ENCODE measurements around the gene NUDT10. TPM values are rescaled to one million over a fixed set of nuclear protein-coding genes. Genes with fewer than 3 reads are reported as not detected.
"Not testable (repeated sequence)": the region's sequence is repeated elsewhere in the genome, so short reads cannot be mapped to it uniquely, and the experiment has no call there.

Gene NUDT10
- 1.3 TPM for total RNA-seq
- polyA plus RNA-seq (ENCODE audit: insufficient read depth in 1 of 8, insufficient read length in 8 of 8, low replicate concordance in 1 of 8), result 1 to 10 TPM; 1.0 to 2.3 (median 1.4) TPM
- long read RNA-seq, donor 1, partial matches to known transcripts, result 0 of 2 reads
- long read RNA-seq, donor 1, other reads (novel, unspliced or antisense), result 0 of 2 reads
- long read RNA-seq, donor 2, result 0 reads
- long read RNA-seq, donor 3, partial matches to known transcripts, result 0 of 1 reads
- long read RNA-seq, donor 3, other reads (novel, unspliced or antisense), result 0 of 1 reads
- long read RNA-seq, donor 4, partial matches to known transcripts, result 0 of 1 reads
- long read RNA-seq, donor 4, other reads (novel, unspliced or antisense), result 0 of 1 reads
- long read RNA-seq, donor 5, partial matches to known transcripts, result 0 of 2 reads
- long read RNA-seq, donor 5, other reads (novel, unspliced or antisense), result 0 of 2 reads
- long read RNA-seq, donor 6, result 0 reads
- long read RNA-seq, donor 7, partial matches to known transcripts, result 0 of 1 reads
- long read RNA-seq, donor 7, other reads (novel, unspliced or antisense), result 0 of 1 reads
- long read RNA-seq, donor 8, result 0 reads
- long read RNA-seq, donor 9, partial matches to known transcripts, result 0 of 1 reads
- long read RNA-seq, donor 9, other reads (novel, unspliced or antisense), result 0 of 1 reads
- long read RNA-seq, donor 10, partial matches to known transcripts, result 0 of 1 reads
- long read RNA-seq, donor 10, other reads (novel, unspliced or antisense), result 0 of 1 reads
- long read RNA-seq, donor 11, partial matches to known transcripts, result 0 of 2 reads
- long read RNA-seq, donor 11, other reads (novel, unspliced or antisense), result 0 of 2 reads

GRCh38 chrX:51332188-51332942, at the start of gene NUDT10:
TSS of gene NUDT10 (plus strand) at chrX:51332822. CDS start at chrX:51332966, 144 bp downstream.
- H3K27ac ChIP-seq (ENCODE audit: low read length), result no peak within 1 kb of the TSS
- 26% methylated on average over 65 of the region's 68 CpGs for WGBS (ENCODE audit: insufficient coverage)
- H3K4me3 ChIP-seq (ENCODE audit: low read length), result peak within 1 kb of the TSS; percentile 44
- H3K4me1 ChIP-seq (ENCODE audit: control insufficient read depth, insufficient read depth, low read length), result no peaks in the 10 kb centered on the region
- H3K9me3 ChIP-seq (replicated peaks; ENCODE audit: control insufficient read depth, low read depth, low read length), result no peaks in the 10 kb centered on the region
- no peaks in the 10 kb centered on the region for H3K36me3 ChIP-seq (ENCODE audit: control insufficient read depth, insufficient read depth, low read length)
- DNase-seq, result peak; percentile 74
- peaks cover 19% of the 10 kb centered on the region for H3K27me3 ChIP-seq (ENCODE audit: control insufficient read depth, insufficient read depth, low read length)

GRCh38 chrX:51292421-51292820, 40.2 kb upstream of the NUDT10 start:
- H3K4me3 ChIP-seq (ENCODE audit: low read length), result no peak overlapping the region
- no peak overlapping the region for H3K27ac ChIP-seq (ENCODE audit: low read length)
- H3K36me3 ChIP-seq (ENCODE audit: control insufficient read depth, insufficient read depth, low read length), result no peaks in the 10 kb centered on the region
- WGBS (ENCODE audit: insufficient coverage), result no CpG with 5 or more reads among the region's 3 CpGs
- no peaks in the 10 kb centered on the region for H3K27me3 ChIP-seq (ENCODE audit: control insufficient read depth, insufficient read depth, low read length)
- H3K9me3 ChIP-seq (replicated peaks; ENCODE audit: control insufficient read depth, low read depth, low read length), result no peaks in the 10 kb centered on the region
- H3K4me1 ChIP-seq (ENCODE audit: control insufficient read depth, insufficient read depth, low read length), result no peaks in the 10 kb centered on the region
- DNase-seq, result peak; percentile 34

GRCh38 chrX:51296138-51296537, 36.5 kb upstream of the NUDT10 start:
- no peak for DNase-seq
- peaks cover 13% of the 10 kb centered on the region for H3K27me3 ChIP-seq (ENCODE audit: control insufficient read depth, insufficient read depth, low read length)
- WGBS (ENCODE audit: insufficient coverage), result no CpG with 5 or more reads among the region's 2 CpGs

GRCh38 chrX:51316271-51316670, 16.4 kb upstream of the NUDT10 start:
- Histone ChIP-seq H3K27me3 (ENCODE audit: control insufficient read depth, insufficient read depth, low read length) (peaks cover 5% of the 10 kb centered on the region), H3K36me3 (ENCODE audit: control insufficient read depth, insufficient read depth, low read length) (no peaks in the 10 kb centered on the region), H3K4me3 (ENCODE audit: low read length) (no peak overlapping the region), H3K27ac (ENCODE audit: low read length) (no peak overlapping the region), H3K4me1 (ENCODE audit: control insufficient read depth, insufficient read depth, low read length) (no peaks in the 10 kb centered on the region), H3K9me3 (replicated peaks; ENCODE audit: control insufficient read depth, low read depth, low read length) (no peaks in the 10 kb centered on the region)
- DNase-seq, result no peak
- no CpG with 5 or more reads among the region's 1 CpG for WGBS (ENCODE audit: insufficient coverage)

More at GRCh38 chrX:51296138-51296537, 36.5 kb upstream of the NUDT10 start:
- no peaks in the 10 kb centered on the region for H3K36me3 ChIP-seq (ENCODE audit: control insufficient read depth, insufficient read depth, low read length)
- H3K9me3 ChIP-seq (replicated peaks; ENCODE audit: control insufficient read depth, low read depth, low read length), result no peaks in the 10 kb centered on the region
- H3K4me1 ChIP-seq (ENCODE audit: control insufficient read depth, insufficient read depth, low read length), result no peaks in the 10 kb centered on the region
- no peak overlapping the region for H3K4me3 ChIP-seq (ENCODE audit: low read length)
- no peak overlapping the region for H3K27ac ChIP-seq (ENCODE audit: low read length)

GRCh38 chrX:51332943-51333785, 542 bp downstream of the NUDT10 start:
- WGBS (ENCODE audit: insufficient coverage), result 40% methylated on average over 15 of the region's 56 CpGs
- not testable (repeated sequence) for DNase-seq; H3K27ac ChIP-seq (ENCODE audit: low read length); H3K4me1 ChIP-seq (ENCODE audit: control insufficient read depth, insufficient read depth, low read length); H3K36me3 ChIP-seq (ENCODE audit: control insufficient read depth, insufficient read depth, low read length); H3K9me3 ChIP-seq (replicated peaks; ENCODE audit: control insufficient read depth, low read depth, low read length)
- Histone ChIP-seq H3K27me3 (ENCODE audit: control insufficient read depth, insufficient read depth, low read length) (peaks cover 19% of the 10 kb centered on the region), H3K4me3 (ENCODE audit: low read length) (peak overlapping the region; percentile 44)

GRCh38 chrX:51334276-51334675, 1.7 kb downstream of the NUDT10 start:
- H3K27me3 ChIP-seq (ENCODE audit: control insufficient read depth, insufficient read depth, low read length), result peaks cover 23% of the 10 kb centered on the region
- no peaks in the 10 kb centered on the region for H3K9me3 ChIP-seq (replicated peaks; ENCODE audit: control insufficient read depth, low read depth, low read length)
- no CpG with 5 or more reads among the region's 4 CpGs for WGBS (ENCODE audit: insufficient coverage)
- no peak overlapping the region for H3K4me3 ChIP-seq (ENCODE audit: low read length)
- no peak for DNase-seq
- H3K4me1 ChIP-seq (ENCODE audit: control insufficient read depth, insufficient read depth, low read length), result no peaks in the 10 kb centered on the region
- no peak overlapping the region for H3K27ac ChIP-seq (ENCODE audit: low read length)
- H3K36me3 ChIP-seq (ENCODE audit: control insufficient read depth, insufficient read depth, low read length), result no peaks in the 10 kb centered on the region

- H3K4me3 ChIP-seq (ENCODE audit: low read length), result no peak overlapping the region
- 8% methylated on average over 2 of the region's 3 CpGs for WGBS (ENCODE audit: insufficient coverage)
- H3K27me3 ChIP-seq (ENCODE audit: control insufficient read depth, insufficient read depth, low read length), result peaks cover 23% of the 10 kb centered on the region
- H3K27ac ChIP-seq (ENCODE audit: low read length), result no peak overlapping the region
- no peaks in the 10 kb centered on the region for H3K9me3 ChIP-seq (replicated peaks; ENCODE audit: control insufficient read depth, low read depth, low read length)
- DNase-seq, result peak; percentile 56
- no peaks in the 10 kb centered on the region for H3K4me1 ChIP-seq (ENCODE audit: control insufficient read depth, insufficient read depth, low read length)
- no peaks in the 10 kb centered on the region for H3K36me3 ChIP-seq (ENCODE audit: control insufficient read depth, insufficient read depth, low read length)
Observed at GRCh38 chrX:51336584-51336983, 4.0 kb downstream of the NUDT10 start.

GRCh38 chrX:51361251-51361650, 28.6 kb downstream of the NUDT10 start:
- no peak overlapping the region for H3K4me3 ChIP-seq (ENCODE audit: low read length)
- no peak overlapping the region for H3K27ac ChIP-seq (ENCODE audit: low read length)
- no peak for DNase-seq
- H3K27me3 ChIP-seq (ENCODE audit: control insufficient read depth, insufficient read depth, low read length), result peaks cover 5% of the 10 kb centered on the region
- H3K9me3 ChIP-seq (replicated peaks; ENCODE audit: control insufficient read depth, low read depth, low read length), result peaks cover 2% of the 10 kb centered on the region
- no peaks in the 10 kb centered on the region for H3K36me3 ChIP-seq (ENCODE audit: control insufficient read depth, insufficient read depth, low read length)
- 74% methylated on average over 4 of the region's 7 CpGs for WGBS (ENCODE audit: insufficient coverage)
- H3K4me1 ChIP-seq (ENCODE audit: control insufficient read depth, insufficient read depth, low read length), result no peaks in the 10 kb centered on the region

- no peak overlapping the region for H3K27ac ChIP-seq (ENCODE audit: low read length)
- H3K4me3 ChIP-seq (ENCODE audit: low read length), result no peak overlapping the region
- H3K9me3 ChIP-seq (replicated peaks; ENCODE audit: control insufficient read depth, low read depth, low read length), result no peaks in the 10 kb centered on the region
- WGBS (ENCODE audit: insufficient coverage), result 67% methylated on average over 1 of the region's 2 CpGs
- DNase-seq, result no peak
- no peaks in the 10 kb centered on the region for H3K4me1 ChIP-seq (ENCODE audit: control insufficient read depth, insufficient read depth, low read length)
- H3K27me3 ChIP-seq (ENCODE audit: control insufficient read depth, insufficient read depth, low read length), result no peaks in the 10 kb centered on the region
- H3K36me3 ChIP-seq (ENCODE audit: control insufficient read depth, insufficient read depth, low read length), result no peaks in the 10 kb centered on the region
Observed at GRCh38 chrX:51376672-51377071, 44.0 kb downstream of the NUDT10 start.

All from muscle of leg (tissue), 16 donors.